ENCODE measurements around the gene LMO7. TPM values are rescaled to one million over a fixed set of nuclear protein-coding genes. Genes with fewer than 3 reads are reported as not detected.

The LMO7 gene
- total and polyA plus RNA-seq, 2 of the 4 experiments (the other 2 are of a cell fraction): 266 to 367 TPM

DNA sequence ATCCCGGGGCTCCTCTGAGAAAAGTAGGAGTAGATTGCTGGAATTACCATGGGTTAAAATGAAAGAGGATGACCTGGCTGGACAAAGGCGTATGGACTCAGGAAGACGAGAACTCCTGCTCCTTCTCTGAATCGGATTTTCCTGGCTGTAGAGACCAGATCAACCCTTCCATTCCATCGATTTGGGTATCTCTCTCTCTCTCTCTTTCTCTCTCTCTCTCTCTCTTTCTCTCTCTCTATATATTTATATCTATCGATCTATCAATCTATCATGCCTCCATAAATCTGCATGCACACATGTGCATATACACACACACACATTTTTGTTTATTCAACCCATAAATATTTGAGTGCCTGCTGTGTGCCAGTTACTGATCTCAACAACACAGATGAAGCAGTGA is 234.9 kb downstream of the LMO7 start:
- WGBS, 2 experiments (ENCODE audit: extremely low coverage in 2 of 2, insufficient read length in 1 of 2): 33 to 86% methylated on average over 1 to 3 of the region's 6 CpGs
- no peak overlapping the region for H3K18ac ChIP-seq (ENCODE audit: low read depth, low read length)
- dilution Hi-C loops (cut with HindIII; ENCODE audit: low sequenced_read_pairs, unreplicated experiment) (no loop called here), in situ Hi-C loops (cut with MboI; ENCODE audit: low sequenced_read_pairs) (no loop called here), intact Hi-C loops (cut with micrococcal nuclease) (loop anchor here (2.0 to 10.0 kb wide), 2 partner anchors 1014 to 1114 kb away; no protein-coding TSS in a partner anchor)
- no peaks in the 10 kb centered on the region for H3K9me1 ChIP-seq (ENCODE audit: insufficient read depth, low read length)
- DNase-seq: no peak
- H3K27me3 ChIP-seq (ENCODE audit: control insufficient read depth, insufficient read depth, low read length): no peaks in the 10 kb centered on the region
- no peak overlapping the region; the same call in 1 of the 2 replicates for H3K4me3 ChIP-seq (ENCODE audit: insufficient read depth, low read depth, low read length)
- H3K4me2 ChIP-seq (ENCODE audit: low read depth, low read length): no peak overlapping the region
- H2AK9ac ChIP-seq (replicated peaks; ENCODE audit: low read depth, low read length, poor library complexity): no peak overlapping the region
- ATAC-seq (ENCODE audit: low read depth): no peak
- no peaks in the 10 kb centered on the region for H4K20me1 ChIP-seq (ENCODE audit: insufficient read depth, low read length)
- no peak overlapping the region for H3K4ac ChIP-seq (ENCODE audit: low read depth, low read length)
- no peaks in the 10 kb centered on the region for H3K4me1 ChIP-seq (ENCODE audit: control insufficient read depth, insufficient read depth, low read length)
- H3K56ac ChIP-seq (ENCODE audit: extremely low read depth, insufficient read depth, low read length): no peak overlapping the region
- no peak overlapping the region for H4K8ac ChIP-seq (ENCODE audit: low read depth in 2 of 2, low read length in 2 of 2)
- no peak overlapping the region for H3K14ac ChIP-seq (replicated peaks; ENCODE audit: low read depth, low read length)
- no peak overlapping the region for H2BK15ac ChIP-seq (ENCODE audit: low read depth, low read length)
- no peaks in the 10 kb centered on the region for H3K9me3 ChIP-seq (ENCODE audit: control insufficient read depth, insufficient read depth, low read length)
- H4K91ac ChIP-seq (ENCODE audit: insufficient read depth, low read depth, low read length): no peak overlapping the region
- POLR2A ChIA-PET (ENCODE audit: unreplicated experiment): no interaction called here
- no peaks in the 10 kb centered on the region for H3K36me3 ChIP-seq (ENCODE audit: control insufficient read depth, insufficient read depth, low read length)
- no peak overlapping the region for H3K23ac ChIP-seq (ENCODE audit: low read depth, low read length)
- TF ChIP-seq, protein P1, sequence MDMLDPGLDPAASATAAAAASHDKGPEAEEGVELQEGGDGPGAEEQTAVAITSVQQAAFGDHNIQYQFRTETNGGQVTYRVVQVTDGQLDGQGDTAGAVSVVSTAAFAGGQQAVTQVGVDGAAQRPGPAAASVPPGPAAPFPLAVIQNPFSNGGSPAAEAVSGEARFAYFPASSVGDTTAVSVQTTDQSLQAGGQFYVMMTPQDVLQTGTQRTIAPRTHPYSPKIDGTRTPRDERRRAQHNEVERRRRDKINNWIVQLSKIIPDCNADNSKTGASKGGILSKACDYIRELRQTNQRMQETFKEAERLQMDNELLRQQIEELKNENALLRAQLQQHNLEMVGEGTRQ (IDR thresholded peaks at IDR 0.05; ENCODE audit: low read depth, low read length): no peak
- TF ChIP-seq MXI1 (IDR thresholded peaks at IDR 0.05; ENCODE audit: borderline replicate concordance, low read depth, low read length): no peak
- no peak for TF ChIP-seq CHD1 (IDR thresholded peaks at IDR 0.05; ENCODE audit: low read depth, low read length)
- TF ChIP-seq RFX5 (IDR thresholded peaks at IDR 0.05; ENCODE audit: low read depth, low read length): no peak
- TF ChIP-seq, protein P2, sequence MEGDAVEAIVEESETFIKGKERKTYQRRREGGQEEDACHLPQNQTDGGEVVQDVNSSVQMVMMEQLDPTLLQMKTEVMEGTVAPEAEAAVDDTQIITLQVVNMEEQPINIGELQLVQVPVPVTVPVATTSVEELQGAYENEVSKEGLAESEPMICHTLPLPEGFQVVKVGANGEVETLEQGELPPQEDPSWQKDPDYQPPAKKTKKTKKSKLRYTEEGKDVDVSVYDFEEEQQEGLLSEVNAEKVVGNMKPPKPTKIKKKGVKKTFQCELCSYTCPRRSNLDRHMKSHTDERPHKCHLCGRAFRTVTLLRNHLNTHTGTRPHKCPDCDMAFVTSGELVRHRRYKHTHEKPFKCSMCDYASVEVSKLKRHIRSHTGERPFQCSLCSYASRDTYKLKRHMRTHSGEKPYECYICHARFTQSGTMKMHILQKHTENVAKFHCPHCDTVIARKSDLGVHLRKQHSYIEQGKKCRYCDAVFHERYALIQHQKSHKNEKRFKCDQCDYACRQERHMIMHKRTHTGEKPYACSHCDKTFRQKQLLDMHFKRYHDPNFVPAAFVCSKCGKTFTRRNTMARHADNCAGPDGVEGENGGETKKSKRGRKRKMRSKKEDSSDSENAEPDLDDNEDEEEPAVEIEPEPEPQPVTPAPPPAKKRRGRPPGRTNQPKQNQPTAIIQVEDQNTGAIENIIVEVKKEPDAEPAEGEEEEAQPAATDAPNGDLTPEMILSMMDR (conservative IDR thresholded peaks at IDR 0.05; ENCODE audit: low read depth, low read length): no peak
- no peak for TF ChIP-seq POLR2A (IDR thresholded peaks at IDR 0.05; ENCODE audit: low read depth, low read length)
- no peak for TF ChIP-seq RAD21 (IDR thresholded peaks at IDR 0.05; ENCODE audit: low read length)
- no peak for TF ChIP-seq RCOR1 (IDR thresholded peaks at IDR 0.05; ENCODE audit: insufficient replicate concordance, low read length)
- TF ChIP-seq, protein P3, sequence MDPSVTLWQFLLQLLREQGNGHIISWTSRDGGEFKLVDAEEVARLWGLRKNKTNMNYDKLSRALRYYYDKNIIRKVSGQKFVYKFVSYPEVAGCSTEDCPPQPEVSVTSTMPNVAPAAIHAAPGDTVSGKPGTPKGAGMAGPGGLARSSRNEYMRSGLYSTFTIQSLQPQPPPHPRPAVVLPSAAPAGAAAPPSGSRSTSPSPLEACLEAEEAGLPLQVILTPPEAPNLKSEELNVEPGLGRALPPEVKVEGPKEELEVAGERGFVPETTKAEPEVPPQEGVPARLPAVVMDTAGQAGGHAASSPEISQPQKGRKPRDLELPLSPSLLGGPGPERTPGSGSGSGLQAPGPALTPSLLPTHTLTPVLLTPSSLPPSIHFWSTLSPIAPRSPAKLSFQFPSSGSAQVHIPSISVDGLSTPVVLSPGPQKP (IDR thresholded peaks at IDR 0.05; ENCODE audit: borderline replicate concordance, low read depth, low read length): no peak
- TF ChIP-seq NFE2L2 (IDR thresholded peaks at IDR 0.05; ENCODE audit: low read depth, low read length): no peak
- no peak for TF ChIP-seq SMC3 (IDR thresholded peaks at IDR 0.05; ENCODE audit: low read depth, low read length)
- TF ChIP-seq CEBPB (IDR thresholded peaks at IDR 0.05; ENCODE audit: low read depth, low read length): no peak
- TF ChIP-seq FOS (IDR thresholded peaks at IDR 0.05; ENCODE audit: low read depth, low read length): no peak
- TF ChIP-seq MAZ (IDR thresholded peaks at IDR 0.05; ENCODE audit: borderline replicate concordance, low read depth, low read length): no peak
- TF ChIP-seq BHLHE40 (IDR thresholded peaks at IDR 0.05; ENCODE audit: low read depth, low read length): no peak
- no peak for TF ChIP-seq MAFK (IDR thresholded peaks at IDR 0.05; ENCODE audit: low read depth, low read length)
- CTCF ChIA-PET: interaction anchor here (0.6 to 1.8 kb wide), 4 partner anchors 553 to 1032 kb away, joined by 3 to 9 read pairs (median 4); no protein-coding TSS in a partner anchor
- H4K5ac ChIP-seq (ENCODE audit: low read depth, low read length): no peak overlapping the region
- no peak overlapping the region for H3K27ac ChIP-seq (ENCODE audit: insufficient read depth, low read length)
- no peak overlapping the region for H3K9ac ChIP-seq (ENCODE audit: low read depth, low read length)
- no peak overlapping the region for H2BK5ac ChIP-seq (ENCODE audit: low read depth, low read length, poor library complexity, severe bottlenecking)
- BruUV-seq (replicated peaks): no TSS peak
- H3K79me1 ChIP-seq (ENCODE audit: low read depth in 1 of 2, low read length in 2 of 2): no peaks in the 10 kb centered on the region
- no peak overlapping the region for H2BK20ac ChIP-seq (ENCODE audit: low read depth, low read length)
- H2AK5ac ChIP-seq (ENCODE audit: low read depth, low read length): no peak overlapping the region
- H2BK120ac ChIP-seq (ENCODE audit: low read depth, low read length): no peak overlapping the region
- no peak overlapping the region for H2AFZ ChIP-seq (replicated peaks; ENCODE audit: low read length, poor library complexity)
